IPS-15b (cell line): Measurements from ENCODE around the gene CMBL.
"Not testable (repeated sequence)": the region's sequence is repeated elsewhere in the genome, so short reads cannot be mapped to it uniquely, and the experiment has no call there.

Experiments used
- H3K27me3 ChIP-seq: one replicate; pipeline ENCODE4 v1.6.1; 2013; ENCODE audit warnings: low read length; ENCODE audit not compliant: control insufficient read depth, insufficient read depth
- H3K36me3 ChIP-seq: one replicate; pipeline ENCODE4 v1.6.1; 2013; ENCODE audit warnings: low read length; ENCODE audit not compliant: control insufficient read depth, insufficient read depth
- H3K4me1 ChIP-seq: one replicate; pipeline ENCODE4 v1.6.1; 2013; ENCODE audit warnings: mild to moderate bottlenecking, low read length; ENCODE audit not compliant: control insufficient read depth, insufficient read depth
- H3K4me3 ChIP-seq: one replicate; pipeline ENCODE4 v1.5.1; 2013; ENCODE audit warnings: low read depth, low read length
- H3K9ac ChIP-seq: one replicate; pipeline ENCODE4 v1.6.1; 2013; ENCODE audit warnings: low read depth, mild to moderate bottlenecking, low read length
- H3K9me3 ChIP-seq: one replicate; pipeline ENCODE4 v1.6.1; 2013; ENCODE audit warnings: mild to moderate bottlenecking, low read length; ENCODE audit not compliant: control insufficient read depth, insufficient read depth

Gene CMBL

GRCh38 chr5:10272875-10273209, 34.9 kb downstream of the CMBL start:
- not testable (repeated sequence) for H3K27me3 ChIP-seq, H3K9me3 ChIP-seq, H3K4me1 ChIP-seq, H3K4me3 ChIP-seq, H3K9ac ChIP-seq, H3K36me3 ChIP-seq

- Histone ChIP-seq H3K27me3 (no peaks in the 10 kb centered on the region), H3K9ac (no peak overlapping the region), H3K9me3 (no peaks in the 10 kb centered on the region), H3K4me3 (no peak overlapping the region), H3K36me3 (no peaks in the 10 kb centered on the region), H3K4me1 (no peaks in the 10 kb centered on the region)
Observed at GRCh38 chr5:10272053-10272874, 35.4 kb downstream of the CMBL start.

- Histone ChIP-seq H3K27me3 (no peaks in the 10 kb centered on the region), H3K4me3 (no peak overlapping the region), H3K9me3 (no peaks in the 10 kb centered on the region), H3K4me1 (no peaks in the 10 kb centered on the region), H3K9ac (no peak overlapping the region), H3K36me3 (peaks cover 7% of the 10 kb centered on the region)
Observed at GRCh38 chr5:10268100-10268499, 39.6 kb downstream of the CMBL start.

GRCh38 chr5:10266839-10267238, 40.9 kb downstream of the CMBL start:
- no peak overlapping the region for H3K9ac ChIP-seq
- no peaks in the 10 kb centered on the region for H3K4me1 ChIP-seq
- H3K9me3 ChIP-seq, result no peaks in the 10 kb centered on the region
- no peaks in the 10 kb centered on the region for H3K27me3 ChIP-seq
- no peak overlapping the region for H3K4me3 ChIP-seq
- H3K36me3 ChIP-seq, result peaks cover 17% of the 10 kb centered on the region

GRCh38 chr5:10266137-10266536, 41.6 kb downstream of the CMBL start:
- Histone ChIP-seq H3K4me1 (no peaks in the 10 kb centered on the region), H3K9me3 (no peaks in the 10 kb centered on the region), H3K9ac (no peak overlapping the region), H3K36me3 (peaks cover 23% of the 10 kb centered on the region), H3K4me3 (no peak overlapping the region), H3K27me3 (no peaks in the 10 kb centered on the region)

- Histone ChIP-seq H3K4me1 (no peaks in the 10 kb centered on the region), H3K27me3 (no peaks in the 10 kb centered on the region), H3K9me3 (no peaks in the 10 kb centered on the region), H3K4me3 (no peak overlapping the region), H3K9ac (no peak overlapping the region), H3K36me3 (peaks cover 30% of the 10 kb centered on the region)
Observed at GRCh38 chr5:10265245-10266109, 42.2 kb downstream of the CMBL start.

- Histone ChIP-seq H3K27me3 (no peaks in the 10 kb centered on the region), H3K4me3 (no peak overlapping the region), H3K9me3 (no peaks in the 10 kb centered on the region), H3K9ac (no peak overlapping the region), H3K36me3 (peaks cover 38% of the 10 kb centered on the region), H3K4me1 (no peaks in the 10 kb centered on the region)
Observed at GRCh38 chr5:10264604-10265003, 43.1 kb downstream of the CMBL start.

- no peaks in the 10 kb centered on the region for H3K27me3 ChIP-seq
- no peaks in the 10 kb centered on the region for H3K9me3 ChIP-seq
- no peak overlapping the region for H3K9ac ChIP-seq
- H3K4me1 ChIP-seq, result no peaks in the 10 kb centered on the region
- peaks cover 54% of the 10 kb centered on the region for H3K36me3 ChIP-seq
- no peak overlapping the region for H3K4me3 ChIP-seq
Observed at GRCh38 chr5:10262995-10263394, 44.7 kb downstream of the CMBL start.

GRCh38 chr5:10262121-10262774, 45.5 kb downstream of the CMBL start:
- H3K4me3 ChIP-seq, result no peak overlapping the region
- H3K27me3 ChIP-seq, result no peaks in the 10 kb centered on the region
- H3K4me1 ChIP-seq, result no peaks in the 10 kb centered on the region
- H3K9ac ChIP-seq, result no peak overlapping the region
- no peaks in the 10 kb centered on the region for H3K9me3 ChIP-seq
- peaks cover 61% of the 10 kb centered on the region for H3K36me3 ChIP-seq

GRCh38 chr5:10261065-10261464, 46.6 kb downstream of the CMBL start:
- Histone ChIP-seq H3K36me3 (peaks cover 73% of the 10 kb centered on the region), H3K9ac (no peak overlapping the region), H3K9me3 (no peaks in the 10 kb centered on the region), H3K27me3 (no peaks in the 10 kb centered on the region), H3K4me3 (no peak overlapping the region), H3K4me1 (no peaks in the 10 kb centered on the region)

- H3K36me3 ChIP-seq, result peaks cover 78% of the 10 kb centered on the region
Observed at GRCh38 chr5:10259899-10260298, 47.8 kb downstream of the CMBL start.

More at GRCh38 chr5:10259899-10260298, 47.8 kb downstream of the CMBL start:
- H3K27me3 ChIP-seq, result no peaks in the 10 kb centered on the region
- H3K9ac ChIP-seq, result no peak overlapping the region
- no peaks in the 10 kb centered on the region for H3K9me3 ChIP-seq
- no peak overlapping the region for H3K4me3 ChIP-seq
- H3K4me1 ChIP-seq, result no peaks in the 10 kb centered on the region
